Endothelial cell of umbilical vein (primary cell): Measurements from ENCODE around the gene CCDC91. TPM values are rescaled to one million over a fixed set of nuclear protein-coding genes. Genes with fewer than 3 reads are reported as not detected.

Source experiments
- BruUV-seq: library from RNA; stranded (reverse); fragments of 400-500 nt; replicated peaks from 2 replicates; lab custom pipeline; 2021; lab: Mats Ljungman, UMichigan
- CTCF ChIA-PET: fragments of 300-600, 350-600 bp; sonication (Branson Sonifier 250); formaldehyde crosslinking; loops from one replicate; lab custom pipeline; 2021; ENCODE audit warnings: antibody characterized with exemption, inconsistent platforms; lab: Charles Lee
- POLR2A ChIA-PET: fragments of 300-600, 350-600 bp; sonication (Branson Sonifier 250); formaldehyde crosslinking; loops from one replicate; lab custom pipeline; 2021; ENCODE audit warnings: antibody characterized with exemption, inconsistent platforms; lab: Charles Lee
- DNase-seq: peaks from one replicate; pipeline ENCODE4 v3.0.0-alpha.2; 2011; ENCODE audit warnings: low read depth, low spot score
- FAIRE-seq: peaks from 2 replicates; lab custom pipeline; 2011; peaks lifted over from hg19 to GRCh38; lab: Jason Lieb, UNC
- H2AFZ ChIP-seq: 2 replicates; pipeline ENCODE4 v1.6.0; 2012; ENCODE audit warnings: low read depth, low read length, control low read depth, inconsistent platforms
- H3K27ac ChIP-seq: 2 replicates; pipeline ENCODE4 v1.5.1; 2011; ENCODE audit warnings: low read depth, mild to moderate bottlenecking, control low read depth, low read length, moderate library complexity; ENCODE audit not compliant: insufficient read depth
- H3K27me3 ChIP-seq, 2 experiments: 2 replicates each; pipeline versions ENCODE4 v1.6.0 to v1.6.1; 2011; ENCODE audit warnings: low read length in 2 of 2, mixed read lengths in 1 of 2; ENCODE audit not compliant: control insufficient read depth in 2 of 2, insufficient read depth in 2 of 2
- H3K36me3 ChIP-seq, 2 experiments: 2 replicates in 1 of 2; 3 replicates in 1 of 2; pipeline ENCODE4 v1.5.1; 2011; ENCODE audit warnings: low read length in 2 of 2, mild to moderate bottlenecking in 1 of 2, moderate library complexity in 1 of 2; ENCODE audit not compliant: control insufficient read depth in 2 of 2, insufficient read depth in 2 of 2; ENCODE audit errors: extremely low read depth in 1 of 2
- H3K4me1 ChIP-seq: 3 replicates; pipeline ENCODE4 v1.5.1; 2011; ENCODE audit warnings: mild to moderate bottlenecking, low read length; ENCODE audit not compliant: control insufficient read depth, insufficient read depth; ENCODE audit errors: extremely low read depth
- H3K4me2 ChIP-seq: 2 replicates; pipeline ENCODE4 v1.6.1; 2011; ENCODE audit warnings: low read length, control low read depth, mixed read lengths; ENCODE audit not compliant: insufficient read depth
- H3K4me3 ChIP-seq, 3 experiments: fragments of 200-600 bp in 1 of 3; sonication (generic), shearing (Covaris generic) in 1 of 3; replicated peaks in 1 of 3; 2 replicates each; pipeline ENCODE4 v1.5.1; 2011 to 2016; ENCODE audit warnings: control low read depth in 3 of 3, low read length in 3 of 3, mild to moderate bottlenecking in 2 of 3, inconsistent platforms in 1 of 3, low read depth in 1 of 3, moderate library complexity in 1 of 3; ENCODE audit not compliant: insufficient read depth in 1 of 3
- H3K79me2 ChIP-seq: 2 replicates; pipeline ENCODE4 v1.6.0; 2012; ENCODE audit warnings: low read length, inconsistent platforms; ENCODE audit not compliant: control insufficient read depth, insufficient read depth
- H3K9ac ChIP-seq: replicated peaks from 2 replicates; pipeline ENCODE3; 2011; ENCODE audit warnings: low read length, control low read depth; ENCODE audit not compliant: insufficient read depth; ENCODE audit errors: extremely low read depth
- H3K9me1 ChIP-seq: replicated peaks from 3 replicates; pipeline ENCODE4 v1.6.0; 2011; ENCODE audit warnings: mild to moderate bottlenecking, low read length; ENCODE audit not compliant: control insufficient read depth, insufficient read depth; ENCODE audit errors: extremely low read depth
- H3K9me3 ChIP-seq: replicated peaks from 2 replicates; pipeline ENCODE4 v1.5.1; 2012; ENCODE audit warnings: low read length, inconsistent platforms; ENCODE audit not compliant: control insufficient read depth, insufficient read depth
- H4K20me1 ChIP-seq: replicated peaks from 2 replicates; pipeline ENCODE3; 2011; ENCODE audit warnings: mild to moderate bottlenecking, low read length; ENCODE audit not compliant: control insufficient read depth, insufficient read depth; ENCODE audit errors: extremely low read depth
- EZH2 ChIP-seq: IDR thresholded peaks from 2 replicates; pipeline ENCODE4 v1.6.1; 2012; ENCODE audit warnings: borderline replicate concordance, low read depth, mild to moderate bottlenecking, moderate library complexity, low read length, inconsistent platforms; ENCODE audit not compliant: severe bottlenecking
- FOS ChIP-seq: IDR thresholded peaks from 2 replicates; pipeline ENCODE4 v1.6.1; 2011; ENCODE audit warnings: mild to moderate bottlenecking, low read length, moderate library complexity, borderline replicate concordance; ENCODE audit not compliant: insufficient read depth
- GATA2 ChIP-seq: IDR thresholded peaks from 2 replicates; pipeline ENCODE4 v1.7.0; 2011; ENCODE audit warnings: low read depth, mild to moderate bottlenecking, moderate library complexity, mixed read lengths, low read length; ENCODE audit not compliant: insufficient read length, insufficient read depth
- JUN ChIP-seq: IDR thresholded peaks from 2 replicates; pipeline ENCODE4 v1.6.1; 2011; ENCODE audit warnings: borderline replicate concordance, low read depth; ENCODE audit not compliant: insufficient read length, insufficient read depth
- MYC ChIP-seq: IDR thresholded peaks from one replicate; pipeline ENCODE4 v1.6.1; 2011; ENCODE audit warnings: mild to moderate bottlenecking, low read depth, low read length
- POLR2A ChIP-seq: IDR thresholded peaks from 2 replicates; pipeline ENCODE4 v1.6.1; 2012; ENCODE audit warnings: low read depth, mild to moderate bottlenecking, control low read depth, low read length
- POLR2AphosphoS5 ChIP-seq: IDR thresholded peaks from 2 replicates; pipeline ENCODE4 v1.6.1; 2012; ENCODE audit warnings: low read depth, mild to moderate bottlenecking, control low read depth, low read length, moderate library complexity; ENCODE audit not compliant: insufficient read depth
- dilution Hi-C: fragments of 300-500 bp; cut with MboI; formaldehyde crosslinking; loops from one replicate; pipeline ENCODE4 v1.15.0; 2019; ENCODE audit warnings: low sequenced_read_pairs; ENCODE audit not compliant: extremely low pct_ligation_motif_present
- intact Hi-C: fragments of 100-400 bp; cut with micrococcal nuclease; formaldehyde crosslinking; loops from one replicate; pipeline ENCODE4 v1.10.0; 2022
- polyA plus RNA-seq, 4 experiments: library from polyadenylated mRNA; depleted of rRNA in 3 of 4; stranded (reverse) in 3 of 4; unstranded in 1 of 4; fragments of >200 nt; gene quantifications; 2 replicates each; pipeline versions ENCODE4 v1.2.1 to v1.2.3, GENCODE V29; 2011 to 2012; ENCODE audit warnings: missing spikeins in 1 of 4
- total RNA-seq: library from RNA; stranded (reverse); gene quantifications from 2 replicates; pipeline ENCODE4 v1.2.3, GENCODE V29; 2021
- TF ChIP-seq, protein P1 (sequence below), 2 donors: IDR thresholded peaks; 1 replicate in 1 of 2; 2 replicates in 1 of 2; pipeline ENCODE4 v1.5.1; 2011; ENCODE audit warnings: low read length in 2 of 2, mild to moderate bottlenecking in 2 of 2, moderate library complexity in 2 of 2, control low read depth in 1 of 2, inconsistent platforms in 1 of 2, low read depth in 1 of 2; ENCODE audit not compliant: insufficient read depth in 1 of 2; ENCODE audit errors: extremely low read depth in 1 of 2
- TF ChIP-seq, protein P2 (sequence below): IDR thresholded peaks from 2 replicates; pipeline ENCODE4 v1.6.1; 2011; ENCODE audit not compliant: insufficient read depth, insufficient read length

The CCDC91 gene
- total and polyA plus RNA-seq, 2 donors (not counting 3 experiments of a cell fraction or from before 2014, with no cell fraction given), result 3.8 to 10.5 TPM

DNA sequence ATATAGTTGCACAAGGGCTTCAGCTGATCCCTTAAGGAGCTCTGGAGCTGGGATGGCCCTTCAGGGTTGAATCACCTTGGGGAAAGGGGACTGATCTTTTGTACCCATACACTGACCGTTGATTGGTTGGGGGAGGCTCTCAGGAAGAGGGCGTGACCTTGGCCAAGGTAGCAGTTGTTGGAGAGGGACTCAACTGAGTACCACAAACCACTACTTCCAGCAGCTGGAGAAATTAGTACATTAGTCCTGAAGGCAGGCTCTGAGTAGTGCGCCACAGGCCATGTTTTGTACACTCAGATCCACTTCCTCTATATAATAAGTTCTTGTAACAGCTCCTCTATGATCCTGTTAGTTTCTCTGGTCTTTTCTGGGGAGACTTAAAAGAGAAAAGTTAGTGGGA is 317.6 kb downstream of the CCDC91 start:
- Histone ChIP-seq H3K9ac (no peak overlapping the region), H4K20me1 (no peaks in the 10 kb centered on the region), H3K4me2 (no peak overlapping the region), H3K36me3 (no peaks in the 10 kb centered on the region), H3K4me1 (no peaks in the 10 kb centered on the region), H2AFZ (no peak overlapping the region), H3K27ac (no peak overlapping the region), H3K27me3 (no peaks in the 10 kb centered on the region), H3K4me3 (no peak overlapping the region), H3K79me2 (no peaks in the 10 kb centered on the region), H3K9me1 (no peaks in the 10 kb centered on the region), H3K9me3 (no peaks in the 10 kb centered on the region)
- POLR2A ChIA-PET, result no interaction called here
- DNase-seq (no peak), FAIRE-seq (no peak)
- TF ChIP-seq POLR2AphosphoS5 (no peak), POLR2A (no peak), FOS (no peak), JUN (no peak)
- dilution Hi-C loops, result no loop called here
- no TSS peak for BruUV-seq
- intact Hi-C loops, result no loop called here
- CTCF ChIA-PET, result no interaction called here

DNA sequence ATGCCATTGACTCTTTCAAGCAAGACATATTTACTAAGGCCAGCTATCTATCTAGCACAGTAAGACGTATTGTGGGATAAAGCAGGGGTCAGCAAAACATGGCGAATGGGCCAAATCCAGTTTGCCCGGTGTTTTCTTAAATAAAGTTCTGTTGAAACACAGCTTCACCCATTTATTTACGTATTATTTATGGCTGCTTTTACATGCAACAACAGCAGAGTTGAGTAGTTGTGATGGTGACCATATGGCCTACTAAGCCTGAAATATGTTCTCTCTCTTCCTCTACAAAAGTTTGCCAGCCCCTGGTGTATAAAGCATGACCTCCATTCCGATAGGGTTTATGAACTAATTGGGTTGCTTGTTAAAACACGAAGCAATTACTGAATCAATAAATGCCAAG is 322.1 kb downstream of the CCDC91 start:
- H3K27ac ChIP-seq, result no peak overlapping the region
- H3K27me3 ChIP-seq, result no peaks in the 10 kb centered on the region
- CTCF ChIA-PET, result interaction anchor here (0.7 kb wide), 1 partner anchor 55 kb away, joined by 3 read pairs; no protein-coding TSS in a partner anchor
- DNase-seq, result no peak
- no peak overlapping the region for H3K9ac ChIP-seq
- no peaks in the 10 kb centered on the region for H4K20me1 ChIP-seq
- intact Hi-C loops (no loop called here), dilution Hi-C loops (no loop called here)
- no peak overlapping the region for H2AFZ ChIP-seq
- H3K79me2 ChIP-seq, result no peaks in the 10 kb centered on the region
- no peak for TF ChIP-seq JUN
- TF ChIP-seq GATA2, result no peak
- TF ChIP-seq, protein P1, sequence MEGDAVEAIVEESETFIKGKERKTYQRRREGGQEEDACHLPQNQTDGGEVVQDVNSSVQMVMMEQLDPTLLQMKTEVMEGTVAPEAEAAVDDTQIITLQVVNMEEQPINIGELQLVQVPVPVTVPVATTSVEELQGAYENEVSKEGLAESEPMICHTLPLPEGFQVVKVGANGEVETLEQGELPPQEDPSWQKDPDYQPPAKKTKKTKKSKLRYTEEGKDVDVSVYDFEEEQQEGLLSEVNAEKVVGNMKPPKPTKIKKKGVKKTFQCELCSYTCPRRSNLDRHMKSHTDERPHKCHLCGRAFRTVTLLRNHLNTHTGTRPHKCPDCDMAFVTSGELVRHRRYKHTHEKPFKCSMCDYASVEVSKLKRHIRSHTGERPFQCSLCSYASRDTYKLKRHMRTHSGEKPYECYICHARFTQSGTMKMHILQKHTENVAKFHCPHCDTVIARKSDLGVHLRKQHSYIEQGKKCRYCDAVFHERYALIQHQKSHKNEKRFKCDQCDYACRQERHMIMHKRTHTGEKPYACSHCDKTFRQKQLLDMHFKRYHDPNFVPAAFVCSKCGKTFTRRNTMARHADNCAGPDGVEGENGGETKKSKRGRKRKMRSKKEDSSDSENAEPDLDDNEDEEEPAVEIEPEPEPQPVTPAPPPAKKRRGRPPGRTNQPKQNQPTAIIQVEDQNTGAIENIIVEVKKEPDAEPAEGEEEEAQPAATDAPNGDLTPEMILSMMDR (IDR thresholded peaks at IDR 0.05; ENCODE audit: extremely low read depth in 1 of 2, insufficient read depth in 1 of 2, low read depth in 1 of 2, low read length in 2 of 2), result no peak
- TF ChIP-seq EZH2, result no peak
- TF ChIP-seq POLR2AphosphoS5, result no peak
- TF ChIP-seq, protein P2, sequence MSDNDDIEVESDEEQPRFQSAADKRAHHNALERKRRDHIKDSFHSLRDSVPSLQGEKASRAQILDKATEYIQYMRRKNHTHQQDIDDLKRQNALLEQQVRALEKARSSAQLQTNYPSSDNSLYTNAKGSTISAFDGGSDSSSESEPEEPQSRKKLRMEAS, result no peak
- TF ChIP-seq POLR2A, result no peak
- no peak for TF ChIP-seq FOS
- TF ChIP-seq MYC, result no peak
- H3K4me3 ChIP-seq, result no peak overlapping the region
- no peaks in the 10 kb centered on the region for H3K9me1 ChIP-seq
- FAIRE-seq, result no peak
- no peaks in the 10 kb centered on the region for H3K36me3 ChIP-seq
- BruUV-seq, result no TSS peak
- POLR2A ChIA-PET, result no interaction called here
- H3K4me1 ChIP-seq, result no peaks in the 10 kb centered on the region
- no peak overlapping the region for H3K4me2 ChIP-seq
- no peaks in the 10 kb centered on the region for H3K9me3 ChIP-seq
